ENCODE data around the gene OR9I1. TPM values are rescaled to one million over a fixed set of nuclear protein-coding genes. Genes with fewer than 3 reads are reported as not detected.

OR9I1 gene
- total RNA-seq: not detected in 2 replicates

DNA sequence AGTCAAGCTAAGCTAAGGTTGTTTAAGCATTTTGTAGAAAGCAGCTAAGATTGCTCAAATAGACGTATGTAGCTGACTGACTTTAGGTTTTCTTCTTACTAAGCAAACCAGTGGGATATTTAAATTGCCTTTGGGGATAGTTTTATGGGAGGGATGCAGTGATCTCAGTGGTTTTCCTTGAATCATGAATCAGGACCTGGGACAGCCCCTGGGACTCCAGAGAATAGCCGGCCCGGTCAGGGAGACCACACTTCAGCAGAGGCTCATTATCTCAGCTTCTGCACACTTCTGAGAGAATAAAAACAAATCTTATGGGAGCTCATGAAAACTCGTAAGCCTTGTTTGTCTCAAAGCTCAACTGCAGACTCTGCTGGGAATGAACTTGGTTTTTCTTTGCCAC lies at the start of gene OR9I1:
OR9I1 (minus strand) TSS at position 62 of the 400 bp plus-strand sequence. CDS start 6,086 bp downstream, outside the sequence.

Other genes with a start within 250 kb of the OR9I1 start
- not detected in 2 replicates for gene OR9Q1, start 101.6 kb downstream of the OR9I1 start, total RNA-seq
- not detected in 2 replicates for gene OR6Q1, start 94.6 kb downstream of the OR9I1 start, total RNA-seq
- not detected in 2 replicates for gene OR9Q2, start 63.5 kb upstream of the OR9I1 start, total RNA-seq
- gene OR1S2, start 78.6 kb upstream of the OR9I1 start, total RNA-seq: not detected in 2 replicates
- gene OR1S1, start 87.2 kb upstream of the OR9I1 start, total RNA-seq: not detected in 2 replicates
- gene OR10Q1, start 103.4 kb upstream of the OR9I1 start, total RNA-seq: not detected in 2 replicates
- gene OR10W1, start 142.7 kb upstream of the OR9I1 start, total RNA-seq: not detected in 2 replicates
- gene OR5B17, start 233.5 kb upstream of the OR9I1 start, total RNA-seq: not detected in 2 replicates